Duodenal mucosa (tissue), 2 donors: ENCODE data around the gene PLEKHN1.

Experiments used
- H3K27ac ChIP-seq: one replicate; pipeline ENCODE4 v1.7.0; 2013; ENCODE audit warnings: low read depth, low read length
- H3K27me3 ChIP-seq, 2 donors: one replicate each; pipeline ENCODE4 v1.7.0; 2013; ENCODE audit warnings: low read length in 2 of 2, control low read depth in 1 of 2; ENCODE audit not compliant: insufficient read depth in 2 of 2, control insufficient read depth in 1 of 2
- H3K36me3 ChIP-seq, 2 donors: one replicate each; pipeline ENCODE4 v1.7.0; 2013; ENCODE audit warnings: low read length in 2 of 2, control low read depth in 1 of 2; ENCODE audit not compliant: insufficient read depth in 2 of 2, control insufficient read depth in 1 of 2
- H3K4me1 ChIP-seq, 2 donors: one replicate each; pipeline ENCODE4 v1.7.0; 2013; ENCODE audit warnings: low read length in 2 of 2, control low read depth in 1 of 2; ENCODE audit not compliant: insufficient read depth in 2 of 2, control insufficient read depth in 1 of 2
- H3K4me3 ChIP-seq, 2 donors: one replicate each; pipeline ENCODE4 v1.7.0; 2013; ENCODE audit warnings: low read length in 2 of 2, low read depth in 1 of 2
- H3K9ac ChIP-seq, 2 donors: one replicate each; pipeline ENCODE4 v1.7.0; 2013; ENCODE audit warnings: low read length in 2 of 2, low read depth in 1 of 2
- H3K9me3 ChIP-seq, 2 donors: one replicate each; pipeline ENCODE4 v1.7.0; 2013; ENCODE audit warnings: low read length in 2 of 2, control low read depth in 1 of 2; ENCODE audit not compliant: control insufficient read depth in 1 of 2

Gene PLEKHN1

GRCh38 chr1:923131-923990 lies 42.9 kb upstream of the PLEKHN1 start, which contains the start of gene SAMD11:
SAMD11 (plus strand) TSS chr1:923923; CDS start chr1:924432, 509 bp downstream.
- Histone ChIP-seq H3K4me3 (peak within 1 kb of the TSS; percentile 40 to 58), H3K27ac (no peak within 1 kb of the TSS), H3K4me1 (peaks cover 27 to 34% of the 10 kb centered on the region in 2 donors), H3K9me3 (no peaks in the 10 kb centered on the region), H3K9ac (no peak within 1 kb of the TSS), H3K27me3 (peaks cover 78 to 81% of the 10 kb centered on the region in 2 donors), H3K36me3 (no peaks in the 10 kb centered on the region)

GRCh38 chr1:923991-924655 lies 42.2 kb upstream of the PLEKHN1 start:
- no peaks in the 10 kb centered on the region for H3K9me3 ChIP-seq
- no peaks in the 10 kb centered on the region for H3K36me3 ChIP-seq
- H3K27ac ChIP-seq: no peak overlapping the region
- H3K9ac ChIP-seq: no peak overlapping the region
- peaks cover 27 to 34% of the 10 kb centered on the region in 2 donors for H3K4me1 ChIP-seq
- H3K4me3 ChIP-seq: no peak overlapping the region
- peaks cover 77 to 81% of the 10 kb centered on the region in 2 donors for H3K27me3 ChIP-seq

- Histone ChIP-seq H3K4me1 (peaks cover 27 to 33% of the 10 kb centered on the region in 2 donors), H3K9ac (no peak overlapping the region), H3K36me3 (no peaks in the 10 kb centered on the region), H3K9me3 (no peaks in the 10 kb centered on the region), H3K27me3 (peaks cover 70 to 80% of the 10 kb centered on the region in 2 donors), H3K27ac (no peak overlapping the region), H3K4me3 (peak overlapping the region in 1 of 2 donors; percentile 58)
Observed at GRCh38 chr1:924656-925560, 41.4 kb upstream of the PLEKHN1 start.

- no peak overlapping the region for H3K4me3 ChIP-seq
- H3K27me3 ChIP-seq: peaks cover 65 to 79% of the 10 kb centered on the region in 2 donors
Observed at GRCh38 chr1:925561-926421, 40.5 kb upstream of the PLEKHN1 start.

GRCh38 chr1:927234-927633 lies 39.0 kb upstream of the PLEKHN1 start:
- peaks cover 57 to 80% of the 10 kb centered on the region in 2 donors for H3K27me3 ChIP-seq
- no peak overlapping the region for H3K27ac ChIP-seq

More at GRCh38 chr1:925561-926421, 40.5 kb upstream of the PLEKHN1 start:
- Histone ChIP-seq H3K36me3 (no peaks in the 10 kb centered on the region), H3K4me1 (peaks cover 18 to 24% of the 10 kb centered on the region in 2 donors), H3K9ac (no peak overlapping the region), H3K9me3 (no peaks in the 10 kb centered on the region), H3K27ac (no peak overlapping the region)

GRCh38 chr1:927748-928147 lies 38.5 kb upstream of the PLEKHN1 start:
- H3K27me3 ChIP-seq: peaks cover 56 to 80% of the 10 kb centered on the region in 2 donors
- no peaks in the 10 kb centered on the region for H3K36me3 ChIP-seq
- H3K4me3 ChIP-seq: no peak overlapping the region
- no peak overlapping the region for H3K27ac ChIP-seq
- H3K9me3 ChIP-seq: no peaks in the 10 kb centered on the region
- no peak overlapping the region for H3K9ac ChIP-seq
- H3K4me1 ChIP-seq: peaks cover 7 to 17% of the 10 kb centered on the region in 2 donors

More at GRCh38 chr1:927234-927633, 39.0 kb upstream of the PLEKHN1 start:
- Histone ChIP-seq H3K9me3 (no peaks in the 10 kb centered on the region), H3K4me1 (peaks cover 9 to 17% of the 10 kb centered on the region in 2 donors), H3K36me3 (no peaks in the 10 kb centered on the region), H3K9ac (no peak overlapping the region), H3K4me3 (no peak overlapping the region)

- Histone ChIP-seq H3K36me3 (no peaks in the 10 kb centered on the region), H3K27ac (no peak overlapping the region), H3K9ac (no peak overlapping the region), H3K4me1 (peaks cover 0 to 8% of the 10 kb centered on the region in 2 donors), H3K9me3 (no peaks in the 10 kb centered on the region), H3K4me3 (no peak overlapping the region), H3K27me3 (peaks cover 57 to 80% of the 10 kb centered on the region in 2 donors)
Observed at GRCh38 chr1:928825-929661, 37.2 kb upstream of the PLEKHN1 start.

- H3K9me3 ChIP-seq: no peaks in the 10 kb centered on the region
- peaks cover 59 to 77% of the 10 kb centered on the region in 2 donors for H3K27me3 ChIP-seq
- no peak overlapping the region for H3K4me3 ChIP-seq
- no peaks in the 10 kb centered on the region for H3K36me3 ChIP-seq
- H3K27ac ChIP-seq: no peak overlapping the region
- peaks cover 0 to 8% of the 10 kb centered on the region in 2 donors for H3K4me1 ChIP-seq
- H3K9ac ChIP-seq: no peak overlapping the region
Observed at GRCh38 chr1:929712-930632, 36.3 kb upstream of the PLEKHN1 start.
